Measurements from ENCODE around the gene LRFN3.
A peak's percentile ranks its signal among the peaks of the same experiment; 100 is the strongest.

LRFN3 gene

DNA sequence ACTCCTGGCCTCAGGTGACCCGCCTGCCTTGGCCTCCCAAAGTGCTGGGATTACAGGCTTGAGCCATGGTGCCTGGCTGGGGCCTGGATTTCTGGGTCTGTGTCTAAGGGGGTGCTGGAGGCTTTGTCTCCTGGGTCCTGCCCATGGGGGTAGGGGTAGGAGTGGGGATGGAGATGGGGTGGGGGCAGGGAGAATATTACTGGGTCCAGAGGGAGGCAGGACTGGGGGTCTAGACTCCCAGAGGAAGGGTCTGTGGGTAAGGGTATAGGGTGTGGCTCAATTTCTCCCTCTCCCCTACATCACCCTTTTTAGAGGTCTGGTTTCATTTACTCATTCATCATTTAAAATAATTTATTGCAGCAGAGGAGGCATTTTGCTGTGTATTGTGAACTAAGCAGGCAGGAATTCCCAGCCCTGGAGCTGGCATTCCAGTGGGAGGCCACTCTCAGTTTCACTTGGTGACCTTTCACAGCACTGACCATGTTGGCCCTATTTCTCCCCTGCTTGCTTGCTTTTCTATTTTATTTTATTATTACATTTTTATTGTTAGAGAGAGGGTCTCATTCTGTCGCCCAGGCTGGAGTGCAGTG, 35.0 kb upstream of the LRFN3 start:
- in situ Hi-C loops (cut with MboI; ENCODE audit: low pct_unique_long_range_greater_than_20kb, low sequenced_read_pairs, unreplicated experiment), result no loop called here
- no peak for DNase-seq (ENCODE audit: low spot score)
- no peak for TF ChIP-seq CTCF (IDR thresholded peaks at IDR 0.05; ENCODE audit: extremely low read depth, insufficient read depth, missing control alignments)

DNA sequence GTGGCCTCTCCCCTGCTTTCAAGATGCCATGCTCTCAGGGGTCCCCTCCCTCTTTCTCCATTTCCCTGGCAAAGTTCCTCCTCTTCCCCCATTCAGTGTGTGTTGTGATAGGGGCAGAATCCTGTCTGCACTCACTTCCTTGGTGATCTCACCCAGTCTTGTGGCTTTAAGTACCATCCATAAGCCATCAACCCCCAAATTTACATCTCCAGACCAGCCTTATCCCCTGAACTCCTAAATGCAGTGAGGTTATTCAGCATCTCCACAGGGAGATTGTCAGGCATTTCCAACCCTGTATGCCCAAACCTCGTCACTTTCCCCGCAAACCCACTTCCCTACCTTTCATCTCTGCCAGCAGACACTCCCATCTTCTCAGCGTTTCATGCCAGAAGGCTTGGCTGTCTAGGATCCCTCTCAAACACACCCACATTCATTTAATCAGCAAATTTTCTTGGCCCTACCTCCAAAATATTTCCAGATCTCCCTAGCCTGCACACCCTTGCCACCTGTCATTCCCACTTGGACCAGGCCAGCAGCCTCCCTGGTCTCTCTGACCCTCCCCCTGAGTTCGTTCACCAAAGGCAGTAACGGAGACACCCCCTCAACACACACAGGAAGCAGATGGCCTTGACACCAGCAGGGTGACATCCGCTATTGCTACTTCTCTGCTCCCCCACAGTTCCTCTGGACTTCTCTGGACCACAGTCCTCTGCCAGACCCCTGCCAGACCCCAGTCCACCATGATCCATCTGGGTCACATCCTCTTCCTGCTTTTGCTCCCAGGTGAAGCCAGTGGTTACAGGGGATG, 34.1 kb upstream of the LRFN3 start, which contains the start of gene HCST:
Gene HCST (plus strand): TSS at position 676 of the 808 bp plus-strand sequence. CDS start 65 bp downstream, at position 741.
- DNase-seq (ENCODE audit: low spot score), result peak; percentile 61
- no peak for TF ChIP-seq CTCF (IDR thresholded peaks at IDR 0.05; ENCODE audit: extremely low read depth, insufficient read depth, missing control alignments)
- in situ Hi-C loops (cut with MboI; ENCODE audit: low pct_unique_long_range_greater_than_20kb, low sequenced_read_pairs, unreplicated experiment), result no loop called here

DNA sequence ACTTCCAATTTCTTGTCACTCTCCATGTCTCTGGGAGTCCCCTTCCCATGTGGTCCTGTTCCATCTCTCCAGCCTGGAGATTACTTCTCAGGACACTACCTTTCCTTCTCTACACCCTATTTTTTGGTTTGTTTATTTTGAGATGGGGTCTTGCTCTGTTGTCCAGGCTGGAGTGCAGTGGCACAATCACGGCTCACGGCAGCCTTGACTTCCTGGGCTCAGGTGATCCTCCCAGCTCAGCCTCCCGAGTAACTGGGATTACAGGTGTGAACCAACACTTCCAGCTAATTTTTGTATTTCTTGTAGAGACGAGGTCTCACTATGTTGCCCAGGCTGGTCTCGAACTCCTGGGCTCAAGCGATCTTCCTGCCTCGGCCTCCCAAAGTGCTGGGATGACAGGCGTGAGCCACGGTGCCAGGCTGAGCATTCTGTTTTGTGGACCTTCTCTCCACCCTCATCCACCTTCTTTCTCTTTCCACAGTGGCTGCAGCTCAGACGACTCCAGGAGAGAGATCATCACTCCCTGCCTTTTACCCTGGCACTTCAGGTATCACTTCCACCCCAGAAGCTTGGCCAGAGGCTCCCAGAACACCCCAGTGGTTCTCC, 33.2 kb upstream of the LRFN3 start:
- in situ Hi-C loops (cut with MboI; ENCODE audit: low pct_unique_long_range_greater_than_20kb, low sequenced_read_pairs, unreplicated experiment), result no loop called here
- TF ChIP-seq CTCF (IDR thresholded peaks at IDR 0.05; ENCODE audit: extremely low read depth, insufficient read depth, missing control alignments), result no peak

GRCh38 chr19:35903550-35904179, 32.5 kb upstream of the LRFN3 start:
- peak; percentile 81 for DNase-seq (ENCODE audit: low spot score)
- in situ Hi-C loops (cut with MboI; ENCODE audit: low pct_unique_long_range_greater_than_20kb, low sequenced_read_pairs, unreplicated experiment), result no loop called here
- no peak for TF ChIP-seq CTCF (IDR thresholded peaks at IDR 0.05; ENCODE audit: extremely low read depth, insufficient read depth, missing control alignments)

More for the DNA sequence above, 33.2 kb upstream of the LRFN3 start:
- DNase-seq (ENCODE audit: low spot score), result no peak

DNA sequence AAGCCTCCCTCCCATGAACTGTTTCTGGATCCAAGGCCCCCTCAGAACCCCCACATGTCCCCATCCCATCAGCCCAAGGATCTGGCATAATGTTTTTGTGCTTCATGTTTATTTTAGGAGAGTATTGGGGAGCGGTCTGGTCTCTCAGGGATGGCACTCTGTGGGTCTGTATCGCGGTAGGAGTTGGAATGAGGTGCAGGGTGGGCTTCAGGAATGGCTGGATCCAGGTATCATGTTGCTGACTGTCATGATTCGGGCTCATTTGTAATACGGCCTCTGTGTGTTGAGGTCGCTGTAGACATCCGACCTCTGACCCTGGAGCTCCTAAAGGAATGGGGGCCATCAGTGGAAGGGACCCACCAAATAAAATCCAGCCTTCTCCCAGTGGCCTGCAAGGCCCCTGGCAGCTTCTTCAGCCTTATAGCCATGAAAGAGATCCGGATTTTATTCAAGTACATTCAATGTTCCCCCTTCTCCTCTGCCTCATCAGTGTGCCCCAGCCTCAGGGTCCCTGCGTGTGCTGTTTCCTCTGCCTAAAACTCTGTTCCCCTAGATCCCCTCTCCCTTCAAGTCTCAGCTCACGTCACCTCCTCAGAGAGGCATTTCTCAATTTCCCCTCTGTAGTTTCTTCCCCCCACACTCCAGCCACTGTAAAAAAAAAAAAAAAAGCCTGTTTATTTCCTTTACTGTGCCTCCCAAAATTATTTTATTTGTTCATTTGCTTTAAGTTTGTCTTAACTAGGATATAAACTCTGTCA, 31.7 kb upstream of the LRFN3 start:
- in situ Hi-C loops (cut with MboI; ENCODE audit: low pct_unique_long_range_greater_than_20kb, low sequenced_read_pairs, unreplicated experiment), result no loop called here
- DNase-seq (ENCODE audit: low spot score), result no peak
- no peak for TF ChIP-seq CTCF (IDR thresholded peaks at IDR 0.05; ENCODE audit: extremely low read depth, insufficient read depth, missing control alignments)

All from GM13977 (cell line).